ENCODE measurements around the gene METAP2. TPM values are rescaled to one million over a fixed set of nuclear protein-coding genes. Genes with fewer than 3 reads are reported as not detected.

Gene METAP2
- polyA plus RNA-seq, 1 donor (not counting 4 experiments of a cell fraction or from before 2014, with no cell fraction given) = 103 TPM

GRCh38 chr12:95429172-95429510 is 44.8 kb upstream of the METAP2 start:
- Histone ChIP-seq H3K9me1 (ENCODE audit: control insufficient read depth, extremely low read depth, insufficient read depth, low read length) (no peaks in the 10 kb centered on the region), H3K79me2 (ENCODE audit: control insufficient read depth, insufficient read depth, low read length) (no peaks in the 10 kb centered on the region), H3K4me2 (ENCODE audit: control insufficient read depth, extremely low read depth, insufficient read depth, low read depth, low read length) (no peak overlapping the region), H2AFZ (ENCODE audit: control insufficient read depth, low read length) (no peak overlapping the region), H3K4me1 (ENCODE audit: control insufficient read depth, extremely low read depth, insufficient read depth, low read length) (peaks cover 2% of the 10 kb centered on the region), H3K36me3 (ENCODE audit: control insufficient read depth in 2 of 2, extremely low read depth in 1 of 2, insufficient read depth in 2 of 2, low read length in 2 of 2) (no peaks in the 10 kb centered on the region), H3K27ac (ENCODE audit: control insufficient read depth, insufficient read depth, low read length) (no peak overlapping the region), H3K9ac (ENCODE audit: control insufficient read depth, extremely low read depth, insufficient read depth, low read length) (no peak overlapping the region), H3K9me3 (ENCODE audit: control insufficient read depth, low read depth, low read length) (no peaks in the 10 kb centered on the region), H3K27me3 (ENCODE audit: control insufficient read depth, extremely low read depth, insufficient read depth, low read length) (no peaks in the 10 kb centered on the region), H3K4me3 (ENCODE audit: control insufficient read depth in 2 of 3, extremely low read depth in 1 of 3, insufficient read depth in 2 of 3, low read depth in 1 of 3, low read length in 3 of 3) (no peak overlapping the region), H4K20me1 (ENCODE audit: control insufficient read depth, extremely low read depth, insufficient read depth, low read length) (no peaks in the 10 kb centered on the region)
- TF ChIP-seq, protein P1, sequence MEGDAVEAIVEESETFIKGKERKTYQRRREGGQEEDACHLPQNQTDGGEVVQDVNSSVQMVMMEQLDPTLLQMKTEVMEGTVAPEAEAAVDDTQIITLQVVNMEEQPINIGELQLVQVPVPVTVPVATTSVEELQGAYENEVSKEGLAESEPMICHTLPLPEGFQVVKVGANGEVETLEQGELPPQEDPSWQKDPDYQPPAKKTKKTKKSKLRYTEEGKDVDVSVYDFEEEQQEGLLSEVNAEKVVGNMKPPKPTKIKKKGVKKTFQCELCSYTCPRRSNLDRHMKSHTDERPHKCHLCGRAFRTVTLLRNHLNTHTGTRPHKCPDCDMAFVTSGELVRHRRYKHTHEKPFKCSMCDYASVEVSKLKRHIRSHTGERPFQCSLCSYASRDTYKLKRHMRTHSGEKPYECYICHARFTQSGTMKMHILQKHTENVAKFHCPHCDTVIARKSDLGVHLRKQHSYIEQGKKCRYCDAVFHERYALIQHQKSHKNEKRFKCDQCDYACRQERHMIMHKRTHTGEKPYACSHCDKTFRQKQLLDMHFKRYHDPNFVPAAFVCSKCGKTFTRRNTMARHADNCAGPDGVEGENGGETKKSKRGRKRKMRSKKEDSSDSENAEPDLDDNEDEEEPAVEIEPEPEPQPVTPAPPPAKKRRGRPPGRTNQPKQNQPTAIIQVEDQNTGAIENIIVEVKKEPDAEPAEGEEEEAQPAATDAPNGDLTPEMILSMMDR (optimal IDR thresholded peaks at IDR 0.05 in 1 of 3, IDR thresholded peaks at IDR 0.05 in 1 of 3, conservative IDR thresholded peaks at IDR 0.05 in 1 of 3; ENCODE audit: extremely low read depth in 1 of 3, insufficient read depth in 2 of 3, low read length in 3 of 3) = no peak
- no peak for TF ChIP-seq EZH2 (IDR thresholded peaks at IDR 0.05; ENCODE audit: low read length)
- dilution Hi-C loops (cut with MboI; ENCODE audit: extremely low pct_ligation_motif_present, low sequenced_read_pairs) = no loop called here
- no peak for FAIRE-seq
- no peak for DNase-seq (ENCODE audit: low read depth, low spot score)

GRCh38 chr12:95431120-95431519 is 42.8 kb upstream of the METAP2 start:
- Histone ChIP-seq H3K27me3 (ENCODE audit: control insufficient read depth, extremely low read depth, insufficient read depth, low read length) (no peaks in the 10 kb centered on the region), H3K79me2 (ENCODE audit: control insufficient read depth, insufficient read depth, low read length) (no peaks in the 10 kb centered on the region), H3K4me2 (ENCODE audit: control insufficient read depth, extremely low read depth, insufficient read depth, low read depth, low read length) (no peak overlapping the region), H3K9me1 (ENCODE audit: control insufficient read depth, extremely low read depth, insufficient read depth, low read length) (no peaks in the 10 kb centered on the region), H3K4me3 (ENCODE audit: control insufficient read depth in 2 of 3, extremely low read depth in 1 of 3, insufficient read depth in 2 of 3, low read depth in 1 of 3, low read length in 3 of 3) (no peak overlapping the region), H3K9me3 (ENCODE audit: control insufficient read depth, low read depth, low read length) (no peaks in the 10 kb centered on the region), H3K4me1 (ENCODE audit: control insufficient read depth, extremely low read depth, insufficient read depth, low read length) (peaks cover 2% of the 10 kb centered on the region), H2AFZ (ENCODE audit: control insufficient read depth, low read length) (no peak overlapping the region), H4K20me1 (ENCODE audit: control insufficient read depth, extremely low read depth, insufficient read depth, low read length) (no peaks in the 10 kb centered on the region), H3K27ac (ENCODE audit: control insufficient read depth, insufficient read depth, low read length) (no peak overlapping the region), H3K9ac (ENCODE audit: control insufficient read depth, extremely low read depth, insufficient read depth, low read length) (no peak overlapping the region), H3K36me3 (ENCODE audit: control insufficient read depth in 2 of 2, extremely low read depth in 1 of 2, insufficient read depth in 2 of 2, low read length in 2 of 2) (no peaks in the 10 kb centered on the region)
- DNase-seq (ENCODE audit: low read depth, low spot score) (no peak), FAIRE-seq (no peak)
- dilution Hi-C loops (cut with MboI; ENCODE audit: extremely low pct_ligation_motif_present, low sequenced_read_pairs) = no loop called here
- TF ChIP-seq, protein P1 (optimal IDR thresholded peaks at IDR 0.05 in 1 of 3, IDR thresholded peaks at IDR 0.05 in 1 of 3, conservative IDR thresholded peaks at IDR 0.05 in 1 of 3; ENCODE audit: extremely low read depth in 1 of 3, insufficient read depth in 2 of 3, low read length in 3 of 3) = no peak
- TF ChIP-seq EZH2 (IDR thresholded peaks at IDR 0.05; ENCODE audit: low read length) = no peak
